BJ (cell line): ENCODE results near the gene GAPDHS. TPM values are rescaled to one million over a fixed set of nuclear protein-coding genes. Genes with fewer than 3 reads are reported as not detected.

Experiments
- CTCF ChIA-PET: fragments of 350-600 bp; formaldehyde crosslinking; extraction: SDS; loops from one replicate; lab custom pipeline; 2021; ENCODE audit warnings: antibody characterized with exemption, inconsistent platforms; lab: Yijun Ruan, JAX
- POLR2A ChIA-PET: fragments of 300-600 bp; sonication (Branson Sonifier 250); formaldehyde crosslinking; extraction: SDS; loops from one replicate; lab custom pipeline; 2021; ENCODE audit warnings: antibody characterized with exemption; lab: Charles Lee
- DNase-seq: peaks from one replicate; pipeline ENCODE4 v3.0.0-alpha.2; 2011; ENCODE audit warnings: low read depth
- H3K27me3 ChIP-seq: 2 replicates; pipeline ENCODE4 v1.6.0; 2011; ENCODE audit warnings: low read length; ENCODE audit not compliant: control insufficient read depth, insufficient read depth
- H3K36me3 ChIP-seq: 2 replicates; pipeline ENCODE4 v1.5.1; 2011; ENCODE audit warnings: low read length; ENCODE audit not compliant: control insufficient read depth, insufficient read depth
- H3K4me3 ChIP-seq: 2 replicates; pipeline ENCODE4 v1.5.1; 2011; ENCODE audit warnings: low read depth, mild to moderate bottlenecking, control low read depth, low read length
- polyA plus RNA-seq: library from polyadenylated mRNA; depleted of rRNA; stranded (reverse); fragments of >200 nt; gene quantifications from 2 replicates; pipeline ENCODE4 v1.2.3, GENCODE V29; 2011
- TF ChIP-seq, protein P1 (sequence below): IDR thresholded peaks from 2 replicates; pipeline ENCODE4 v1.5.1; 2011; ENCODE audit warnings: low read depth, mild to moderate bottlenecking, control low read depth, inconsistent platforms, low read length, moderate library complexity; ENCODE audit not compliant: insufficient read depth

GAPDHS gene
- polyA plus RNA-seq, 1 experiment, result not detected

DNA sequence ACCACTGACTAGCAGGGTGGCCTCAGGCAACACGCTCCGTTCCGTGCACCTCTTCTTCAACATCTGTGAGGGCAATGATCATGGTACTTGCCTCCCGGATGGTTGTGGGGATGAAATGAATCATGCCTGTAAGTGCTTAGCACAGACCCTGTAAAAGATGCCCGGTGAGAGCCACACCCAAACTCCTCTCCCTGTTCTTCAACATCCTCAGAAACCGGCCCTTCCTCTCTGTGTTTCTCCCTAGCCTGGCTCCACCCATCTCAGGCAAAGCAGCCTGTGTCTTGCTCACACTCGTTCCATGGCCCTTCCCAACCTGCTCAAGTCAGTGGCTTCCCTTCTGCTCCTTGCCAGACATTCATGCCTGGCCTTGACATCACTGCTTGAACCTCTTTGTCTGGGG is 14.0 kb upstream of the GAPDHS start:
- Histone ChIP-seq H3K4me3 (no peak overlapping the region), H3K27me3 (no peaks in the 10 kb centered on the region), H3K36me3 (no peaks in the 10 kb centered on the region)
- ChIA-PET CTCF (interaction anchor here (1.4 to 2.2 kb wide), 2 partner anchors 9 to 24 kb away, joined by 4 to 8 read pairs; no protein-coding TSS in a partner anchor), POLR2A (no interaction called here)
- DNase-seq, result no peak
- TF ChIP-seq, protein P1, sequence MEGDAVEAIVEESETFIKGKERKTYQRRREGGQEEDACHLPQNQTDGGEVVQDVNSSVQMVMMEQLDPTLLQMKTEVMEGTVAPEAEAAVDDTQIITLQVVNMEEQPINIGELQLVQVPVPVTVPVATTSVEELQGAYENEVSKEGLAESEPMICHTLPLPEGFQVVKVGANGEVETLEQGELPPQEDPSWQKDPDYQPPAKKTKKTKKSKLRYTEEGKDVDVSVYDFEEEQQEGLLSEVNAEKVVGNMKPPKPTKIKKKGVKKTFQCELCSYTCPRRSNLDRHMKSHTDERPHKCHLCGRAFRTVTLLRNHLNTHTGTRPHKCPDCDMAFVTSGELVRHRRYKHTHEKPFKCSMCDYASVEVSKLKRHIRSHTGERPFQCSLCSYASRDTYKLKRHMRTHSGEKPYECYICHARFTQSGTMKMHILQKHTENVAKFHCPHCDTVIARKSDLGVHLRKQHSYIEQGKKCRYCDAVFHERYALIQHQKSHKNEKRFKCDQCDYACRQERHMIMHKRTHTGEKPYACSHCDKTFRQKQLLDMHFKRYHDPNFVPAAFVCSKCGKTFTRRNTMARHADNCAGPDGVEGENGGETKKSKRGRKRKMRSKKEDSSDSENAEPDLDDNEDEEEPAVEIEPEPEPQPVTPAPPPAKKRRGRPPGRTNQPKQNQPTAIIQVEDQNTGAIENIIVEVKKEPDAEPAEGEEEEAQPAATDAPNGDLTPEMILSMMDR, result no peak

DNA sequence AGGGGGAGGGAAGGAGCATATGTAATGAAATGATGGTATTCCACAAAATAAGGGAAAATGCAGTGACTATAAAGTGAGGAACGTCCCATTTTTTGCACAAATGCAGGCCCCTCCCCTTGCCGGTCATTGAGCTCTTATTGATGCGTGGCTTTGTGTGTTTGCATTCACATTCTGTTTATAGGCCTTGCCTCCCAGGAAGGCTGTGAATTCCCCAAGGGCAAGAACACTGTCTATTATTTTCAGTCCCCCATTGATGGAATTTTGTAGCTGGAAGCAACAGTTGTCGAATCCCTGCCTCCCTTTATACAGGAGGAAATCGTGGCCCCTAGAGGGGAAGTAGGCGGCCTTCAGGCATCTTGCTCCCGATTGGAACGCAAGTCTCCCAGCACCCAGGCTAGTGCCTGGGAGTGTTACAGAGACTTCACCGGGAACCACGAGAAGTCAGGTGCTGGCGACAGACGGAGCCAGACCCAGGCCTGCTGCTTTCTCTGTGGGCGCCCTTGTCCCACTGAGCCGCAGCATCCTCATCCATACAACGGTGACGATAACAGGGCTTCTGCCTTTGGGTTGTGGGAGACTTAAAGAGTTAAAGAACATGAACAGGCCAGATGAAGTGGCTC is 12.0 kb upstream of the GAPDHS start:
- H3K4me3 ChIP-seq, result no peak overlapping the region
- ChIA-PET POLR2A (no interaction called here), CTCF (interaction anchor here (2.2 kb wide), 1 partner anchor 11 kb away, joined by 8 read pairs; no protein-coding TSS in a partner anchor)
- no peak for DNase-seq
- H3K27me3 ChIP-seq, result peaks cover 6% of the 10 kb centered on the region
- TF ChIP-seq, protein P1, result no peak
- no peaks in the 10 kb centered on the region for H3K36me3 ChIP-seq

DNA sequence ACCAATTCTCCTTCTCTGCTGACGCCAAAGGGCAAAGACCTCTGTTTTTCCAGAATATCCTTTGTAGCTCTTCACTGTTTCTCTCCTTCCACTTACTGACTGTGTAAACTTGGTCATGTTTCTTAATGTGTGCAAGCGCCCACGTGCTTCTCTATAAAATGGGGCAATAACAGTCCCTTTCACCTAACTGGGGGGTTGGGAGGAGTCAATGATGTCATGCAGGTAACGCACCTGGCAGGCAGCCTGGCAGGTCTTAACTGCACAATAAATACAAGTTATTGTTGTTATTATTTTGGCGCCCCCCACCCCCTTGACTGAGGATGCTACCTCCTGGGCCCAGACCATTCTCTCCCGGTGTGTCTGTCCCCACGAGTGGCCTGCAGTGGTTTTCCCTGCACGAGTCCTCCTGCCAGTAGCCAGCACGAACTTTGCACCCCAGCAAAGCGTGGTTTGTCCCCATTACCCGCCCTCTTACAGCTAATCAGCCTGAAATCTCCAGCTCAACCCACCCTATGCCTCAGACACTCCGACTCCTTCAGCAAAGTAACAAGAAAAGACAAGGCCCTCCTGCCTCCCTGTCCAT is 10.4 kb upstream of the GAPDHS start:
- CTCF ChIA-PET, result interaction anchor here (0.7 kb wide), 1 partner anchor 28 kb away, joined by 3 read pairs; no protein-coding TSS in a partner anchor
- no peaks in the 10 kb centered on the region for H3K36me3 ChIP-seq
- POLR2A ChIA-PET, result no interaction called here
- H3K4me3 ChIP-seq, result no peak overlapping the region
- TF ChIP-seq, protein P1, result no peak
- no peak for DNase-seq
- H3K27me3 ChIP-seq, result peaks cover 6% of the 10 kb centered on the region

DNA sequence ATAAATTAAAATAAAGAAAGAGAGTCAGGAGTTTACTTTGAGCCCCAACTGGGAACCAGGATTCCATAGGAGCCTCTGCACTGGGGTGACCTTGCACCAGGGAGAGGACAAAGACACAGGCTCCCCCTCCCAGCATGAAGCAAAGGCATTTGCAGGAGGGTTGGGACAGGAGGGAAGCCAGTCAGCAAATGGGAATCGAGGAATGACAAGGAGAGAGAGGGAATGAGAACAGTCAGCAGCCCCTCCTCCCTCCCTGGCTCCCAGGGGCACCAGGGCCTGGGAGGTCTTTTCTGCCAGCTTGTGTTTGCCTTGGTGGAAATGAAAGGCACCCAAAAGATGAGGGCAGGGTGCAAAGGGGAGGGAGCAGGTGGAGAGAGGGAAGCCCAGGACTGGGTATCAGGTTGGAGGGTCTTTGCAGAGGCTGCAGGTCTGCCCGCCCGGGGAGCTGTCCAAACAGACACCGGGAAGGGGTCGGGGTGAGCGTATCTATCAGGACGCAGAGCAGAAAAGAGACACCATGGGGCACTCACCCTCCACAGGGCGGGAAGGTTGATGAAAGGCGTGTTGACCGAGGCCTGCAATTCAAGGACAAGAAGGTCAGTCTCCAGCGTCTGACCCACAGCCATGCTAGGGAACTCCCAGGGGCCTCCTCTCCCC is 8.9 kb upstream of the GAPDHS start:
- TF ChIP-seq, protein P1, result no peak
- no peaks in the 10 kb centered on the region for H3K36me3 ChIP-seq
- ChIA-PET POLR2A (no interaction called here), CTCF (interaction anchor here (0.7 kb wide), 1 partner anchor 24 kb away, joined by 3 read pairs; no protein-coding TSS in a partner anchor)
- no peak for DNase-seq
- H3K4me3 ChIP-seq, result no peak overlapping the region
- peaks cover 6% of the 10 kb centered on the region for H3K27me3 ChIP-seq

DNA sequence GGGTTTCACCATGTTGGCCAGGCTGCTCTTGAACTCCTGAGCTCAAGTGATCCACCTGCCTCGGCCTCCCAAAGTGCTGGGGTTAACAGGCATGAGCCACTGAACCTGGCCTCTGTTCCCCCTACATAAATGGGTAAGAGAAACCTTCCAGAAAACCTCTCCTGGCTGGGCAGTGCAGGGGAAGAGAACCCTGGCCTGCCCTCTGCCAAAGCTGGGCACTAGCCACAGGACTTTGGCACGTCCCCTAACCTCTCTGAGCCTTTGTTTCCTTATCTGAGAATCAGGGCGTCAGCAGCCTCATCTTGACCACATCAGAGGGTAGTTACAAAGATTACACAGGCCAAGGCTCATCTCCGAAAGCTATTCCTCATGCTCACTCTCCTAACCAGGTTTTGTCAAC is 7.4 kb upstream of the GAPDHS start:
- no peak for DNase-seq
- H3K27me3 ChIP-seq, result peaks cover 6% of the 10 kb centered on the region
- POLR2A ChIA-PET, result no interaction called here

More for the DNA sequence above, 7.4 kb upstream of the GAPDHS start:
- H3K36me3 ChIP-seq, result no peaks in the 10 kb centered on the region
- no peak overlapping the region for H3K4me3 ChIP-seq
- TF ChIP-seq, protein P1, result no peak
- CTCF ChIA-PET, result interaction anchor here (1.0 to 2.0 kb wide), 4 partner anchors 9 to 30 kb away, joined by 3 to 12 read pairs (median 4); no protein-coding TSS in a partner anchor
